IMR-90 (cell line): Measurements from ENCODE around the gene CDK18. TPM values are rescaled to one million over a fixed set of nuclear protein-coding genes. Genes with fewer than 3 reads are reported as not detected.

Experiments
- ATAC-seq: fragments of 200-7000 bp; cut with Tn5 transposase; 2 replicates; pipeline ENCODE4 v1.9.1; 2020; ENCODE audit warnings: low read depth, mild to moderate bottlenecking, moderate library complexity
- BruUV-seq: library from RNA; stranded (reverse); fragments of 400-500 nt; replicated peaks from 2 replicates; lab custom pipeline; 2021; lab: Mats Ljungman, UMichigan
- CTCF ChIA-PET: fragments of 300-600 bp; formaldehyde crosslinking; extraction: SDS; loops from one replicate; lab custom pipeline; 2021; ENCODE audit warnings: antibody characterized with exemption; lab: Yijun Ruan, JAX
- POLR2A ChIA-PET: fragments of 300-600 bp; sonication (Branson Sonifier 250); formaldehyde crosslinking; loops from one replicate; lab custom pipeline; 2022; ENCODE audit warnings: antibody characterized with exemption; ENCODE audit not compliant: unreplicated experiment; lab: Charles Lee
- DNase-seq: peaks from one replicate; pipeline ENCODE4 v3.0.0; 2013
- H2AFZ ChIP-seq: replicated peaks from 2 replicates; pipeline ENCODE3; 2013; ENCODE audit warnings: low read length, mild to moderate bottlenecking; ENCODE audit not compliant: poor library complexity
- H2AK5ac ChIP-seq: 2 replicates; pipeline ENCODE4 v1.6.1; 2013; ENCODE audit warnings: low read depth, low read length, inconsistent platforms
- H2AK9ac ChIP-seq: replicated peaks from 2 replicates; pipeline ENCODE3; 2013; ENCODE audit warnings: mild to moderate bottlenecking, low read depth, low read length, moderate library complexity; ENCODE audit not compliant: poor library complexity
- H2BK120ac ChIP-seq: 2 replicates; pipeline ENCODE4 v1.6.1; 2013; ENCODE audit warnings: low read depth, low read length, inconsistent platforms
- H2BK15ac ChIP-seq: 3 replicates; pipeline ENCODE4 v1.6.1; 2013; ENCODE audit warnings: low read depth, low read length, inconsistent platforms
- H2BK20ac ChIP-seq: 2 replicates; pipeline ENCODE4 v1.6.1; 2013; ENCODE audit warnings: low read depth, mild to moderate bottlenecking, inconsistent platforms, low read length, moderate library complexity
- H2BK5ac ChIP-seq: 2 replicates; pipeline ENCODE4 v1.6.1; 2013; ENCODE audit warnings: mild to moderate bottlenecking, low read depth, low read length, inconsistent platforms; ENCODE audit not compliant: poor library complexity, severe bottlenecking
- H3K14ac ChIP-seq: replicated peaks from 2 replicates; pipeline ENCODE4 v1.6.1; 2013; ENCODE audit warnings: low read depth, low read length, inconsistent platforms
- H3K18ac ChIP-seq: 2 replicates; pipeline ENCODE4 v1.6.1; 2013; ENCODE audit warnings: low read depth, low read length, control low read depth
- H3K23ac ChIP-seq: 2 replicates; pipeline ENCODE4 v1.6.1; 2013; ENCODE audit warnings: low read depth, low read length, inconsistent platforms
- H3K27ac ChIP-seq: 2 replicates; pipeline ENCODE4 v1.5.1; 2013; ENCODE audit warnings: mild to moderate bottlenecking, control low read depth, low read length; ENCODE audit not compliant: insufficient read depth
- H3K27me3 ChIP-seq: 2 replicates; pipeline ENCODE4 v1.6.1; 2013; ENCODE audit warnings: low read length; ENCODE audit not compliant: control insufficient read depth, insufficient read depth
- H3K36me3 ChIP-seq: 2 replicates; pipeline ENCODE4 v1.6.1; 2013; ENCODE audit warnings: low read length, mixed read lengths; ENCODE audit not compliant: control insufficient read depth, insufficient read depth
- H3K4ac ChIP-seq: 2 replicates; pipeline ENCODE4 v1.6.1; 2013; ENCODE audit warnings: low read depth, low read length, inconsistent platforms
- H3K4me1 ChIP-seq: 2 replicates; pipeline ENCODE4 v1.6.1; 2013; ENCODE audit warnings: low read length, mixed read lengths; ENCODE audit not compliant: control insufficient read depth, insufficient read depth
- H3K4me2 ChIP-seq: 2 replicates; pipeline ENCODE4 v1.6.1; 2013; ENCODE audit warnings: low read depth, mild to moderate bottlenecking, control low read depth, low read length, moderate library complexity
- H3K4me3 ChIP-seq: 2 replicates; pipeline ENCODE4 v1.5.1; 2013; ENCODE audit warnings: low read depth, mild to moderate bottlenecking, control low read depth, low read length, moderate library complexity; ENCODE audit not compliant: insufficient read depth
- H3K56ac ChIP-seq: 2 replicates; pipeline ENCODE4 v1.6.1; 2013; ENCODE audit warnings: low read length, inconsistent platforms; ENCODE audit not compliant: insufficient read depth; ENCODE audit errors: extremely low read depth
- H3K79me1 ChIP-seq, 2 experiments: 2 replicates each; pipeline ENCODE4 v1.6.1; 2013; ENCODE audit warnings: low read length in 2 of 2, inconsistent platforms in 1 of 2, low read depth in 1 of 2
- H3K9ac ChIP-seq: 2 replicates; pipeline ENCODE4 v1.6.1; 2013; ENCODE audit warnings: low read depth, low read length, control low read depth
- H3K9me1 ChIP-seq: 2 replicates; pipeline ENCODE4 v1.6.1; 2013; ENCODE audit warnings: low read length, inconsistent platforms; ENCODE audit not compliant: insufficient read depth
- H3K9me3 ChIP-seq: 2 replicates; pipeline ENCODE4 v1.6.1; 2013; ENCODE audit warnings: low read length; ENCODE audit not compliant: control insufficient read depth, insufficient read depth
- H4K20me1 ChIP-seq: 2 replicates; pipeline ENCODE4 v1.6.1; 2013; ENCODE audit warnings: low read length, inconsistent platforms; ENCODE audit not compliant: insufficient read depth
- H4K5ac ChIP-seq: 2 replicates; pipeline ENCODE4 v1.6.1; 2013; ENCODE audit warnings: mild to moderate bottlenecking, low read depth, low read length, control low read depth
- H4K8ac ChIP-seq, 2 experiments: 2 replicates each; pipeline ENCODE4 v1.6.1; 2013; ENCODE audit warnings: low read depth in 2 of 2, low read length in 2 of 2, control low read depth in 1 of 2, inconsistent platforms in 1 of 2
- H4K91ac ChIP-seq: 2 replicates; pipeline ENCODE4 v1.6.1; 2013; ENCODE audit warnings: low read depth, low read length, inconsistent platforms; ENCODE audit not compliant: insufficient read depth
- BHLHE40 ChIP-seq: fragments of 150-350 bp; IDR thresholded peaks from 2 replicates; pipeline ENCODE4 v1.6.1; 2016; ENCODE audit warnings: mild to moderate bottlenecking, low read depth, low read length
- WGBS, 2 experiments: methylation state at CpG; one replicate each; pipeline versions ENCODE4 v1.1.5 to v1.1.7; 2013; ENCODE audit warnings: missing lambda C conversion rate in 2 of 2; ENCODE audit not compliant: insufficient read length in 1 of 2; ENCODE audit errors: extremely low coverage in 2 of 2; 5-methylcytosine and 5-hydroxymethylcytosine counted together
- dilution Hi-C: fragments of 300-500 bp; cut with HindIII; formaldehyde crosslinking; loops from one replicate; pipeline ENCODE4 v1.14.3; 2018; ENCODE audit warnings: low sequenced_read_pairs; ENCODE audit not compliant: unreplicated experiment
- in situ Hi-C: fragments of 300-500 bp; cut with MboI; formaldehyde crosslinking; loops from 3 replicates; pipeline ENCODE4 v1.14.3; 2019; ENCODE audit warnings: low sequenced_read_pairs, inconsistent platforms, mixed read lengths
- intact Hi-C: fragments of 100-400 bp; cut with micrococcal nuclease; formaldehyde crosslinking; loops from 2 replicates; pipeline ENCODE4 v1.10.0; 2022
- polyA plus RNA-seq, 3 experiments: library from polyadenylated mRNA; depleted of rRNA; stranded (reverse); fragments of >200 nt; gene quantifications; 2 replicates each; pipeline ENCODE4 v1.2.3, GENCODE V29; 2012; ENCODE audit warnings: low replicate concordance in 1 of 3
- total RNA-seq: library from RNA; depleted of rRNA; stranded (reverse); fragments of >200 nt; gene quantifications from 2 replicates; pipeline ENCODE4 v1.2.3, GENCODE V29; 2012

CDK18 gene
- total and polyA plus RNA-seq, 2 of the 4 experiments (the other 2 are of a cell fraction), result 0.18 to 0.48 TPM

- Histone ChIP-seq H3K9ac (no peak overlapping the region), H2BK15ac (no peak overlapping the region), H2AFZ (no peak overlapping the region), H3K27ac (no peak overlapping the region), H3K4me2 (no peak overlapping the region), H2BK20ac (no peak overlapping the region), H3K79me1 (no peaks in the 10 kb centered on the region), H3K9me1 (no peaks in the 10 kb centered on the region), H3K23ac (no peak overlapping the region), H2AK5ac (no peak overlapping the region), H3K4me1 (peaks cover 2% of the 10 kb centered on the region; the same call in 1 of the 2 replicates), H2BK120ac (no peak overlapping the region), H4K8ac (no peak overlapping the region), H4K5ac (no peak overlapping the region), H2BK5ac (no peak overlapping the region), H2AK9ac (no peak overlapping the region), H3K9me3 (no peaks in the 10 kb centered on the region; the same call in 1 of the 2 replicates), H3K36me3 (no peaks in the 10 kb centered on the region), H3K4me3 (no peak overlapping the region), H4K20me1 (no peaks in the 10 kb centered on the region; the same call in 1 of the 2 replicates), H4K91ac (no peak overlapping the region), H3K27me3 (peaks cover 65% of the 10 kb centered on the region), H3K18ac (no peak overlapping the region), H3K14ac (no peak overlapping the region), H3K56ac (no peak overlapping the region), H3K4ac (no peak overlapping the region)
- no peak for ATAC-seq
- DNase-seq, result no peak
- ChIA-PET POLR2A (no interaction called here), CTCF (no interaction called here)
- no TSS peak for BruUV-seq
- intact Hi-C loops, result no loop called here
- WGBS, 2 experiments, result no CpG with 5 or more reads among the region's 3 CpGs
- dilution Hi-C loops, result no loop called here
- no peak for TF ChIP-seq BHLHE40
- in situ Hi-C loops, result no loop called here
Observed at GRCh38 chr1:205502992-205503391, 1.5 kb upstream of the CDK18 start.
